SK-N-MC (cell line): ENCODE data around the gene RFC1.

ENCODE experiments used
- EZH2 ChIP-seq: fragments of 200-600 bp; sonication (generic); IDR thresholded peaks from one replicate; pipeline ENCODE4 v1.6.1; 2017; ENCODE audit warnings: antibody characterized with exemption
- FOXP2 ChIP-seq: optimal IDR thresholded peaks from 2 replicates; pipeline ENCODE3; 2011; ENCODE audit warnings: mild to moderate bottlenecking, moderate library complexity; ENCODE audit not compliant: insufficient read depth; ENCODE audit errors: extremely low read length, control extremely low read depth
- POLR2AphosphoS5 ChIP-seq: IDR thresholded peaks from 2 replicates; pipeline ENCODE4 v1.6.1; 2012; ENCODE audit warnings: mild to moderate bottlenecking, low read depth, low read length, borderline replicate concordance

DNA sequence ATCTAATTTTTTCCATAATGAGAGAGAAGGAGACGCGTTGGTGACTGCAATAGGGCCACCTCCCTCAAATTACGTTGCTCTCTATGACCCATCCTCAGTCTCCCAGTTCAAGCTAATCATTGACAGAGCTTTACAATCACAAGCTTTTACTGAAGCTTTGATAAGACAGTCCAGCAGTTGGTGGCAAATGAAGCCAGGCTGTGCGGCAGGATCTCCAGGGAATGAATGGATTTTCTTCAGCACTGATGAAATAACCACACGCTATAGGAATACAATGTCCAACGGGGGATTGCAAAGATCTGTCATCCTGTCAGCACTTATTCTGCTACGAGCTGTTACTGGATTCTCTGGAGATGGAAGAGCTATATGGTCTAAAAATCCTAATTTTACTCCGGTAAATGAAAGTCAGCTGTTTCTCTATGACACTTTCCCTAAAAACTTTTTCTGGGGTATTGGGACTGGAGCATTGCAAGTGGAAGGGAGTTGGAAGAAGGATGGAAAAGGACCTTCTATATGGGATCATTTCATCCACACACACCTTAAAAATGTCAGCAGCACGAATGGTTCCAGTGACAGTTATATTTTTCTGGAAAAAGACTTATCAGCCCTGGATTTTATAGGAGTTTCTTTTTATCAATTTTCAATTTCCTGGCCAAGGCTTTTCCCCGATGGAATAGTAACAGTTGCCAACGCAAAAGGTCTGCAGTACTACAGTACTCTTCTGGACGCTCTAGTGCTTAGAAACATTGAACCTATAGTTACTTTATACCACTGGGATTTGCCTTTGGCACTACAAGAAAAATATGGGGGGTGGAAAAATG is 40.8 kb upstream of the RFC1 start, which contains the start of gene KLB:
- TF ChIP-seq EZH2, result no peak
- no peak for TF ChIP-seq POLR2AphosphoS5
- no peak for TF ChIP-seq FOXP2
